GM19455 (cell line): Measurements from ENCODE around the gene C12orf50.
"Not testable (repeated sequence)": the region's sequence is repeated elsewhere in the genome, so short reads cannot be mapped to it uniquely, and the experiment has no call there.

ENCODE experiments used
- ATAC-seq: cut with Tn5 transposase; IDR thresholded peaks from one replicate; pipeline ENCODE4 v1.9.1; 2021; ENCODE audit not compliant: unreplicated experiment

The C12orf50 gene

DNA sequence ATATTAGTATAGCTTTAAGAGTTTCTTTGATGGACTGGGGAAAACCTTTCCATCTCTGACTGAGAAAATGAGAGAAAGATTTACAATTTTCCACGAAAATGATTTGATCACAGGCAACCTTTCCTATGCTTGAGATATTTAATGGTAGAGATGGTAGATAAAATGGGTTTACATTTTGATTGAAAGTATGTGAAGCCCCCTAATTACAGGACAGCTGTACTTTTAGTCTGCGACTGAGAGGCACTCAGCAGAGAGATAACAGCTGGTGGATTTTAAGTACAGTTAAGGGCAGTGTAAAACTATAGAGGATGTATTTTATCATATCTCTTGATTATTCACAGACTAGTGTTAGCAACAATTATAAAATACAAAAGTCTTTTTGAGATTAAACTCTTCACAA lies 40.7 kb downstream of the C12orf50 start:
- ATAC-seq, result no peak

DNA sequence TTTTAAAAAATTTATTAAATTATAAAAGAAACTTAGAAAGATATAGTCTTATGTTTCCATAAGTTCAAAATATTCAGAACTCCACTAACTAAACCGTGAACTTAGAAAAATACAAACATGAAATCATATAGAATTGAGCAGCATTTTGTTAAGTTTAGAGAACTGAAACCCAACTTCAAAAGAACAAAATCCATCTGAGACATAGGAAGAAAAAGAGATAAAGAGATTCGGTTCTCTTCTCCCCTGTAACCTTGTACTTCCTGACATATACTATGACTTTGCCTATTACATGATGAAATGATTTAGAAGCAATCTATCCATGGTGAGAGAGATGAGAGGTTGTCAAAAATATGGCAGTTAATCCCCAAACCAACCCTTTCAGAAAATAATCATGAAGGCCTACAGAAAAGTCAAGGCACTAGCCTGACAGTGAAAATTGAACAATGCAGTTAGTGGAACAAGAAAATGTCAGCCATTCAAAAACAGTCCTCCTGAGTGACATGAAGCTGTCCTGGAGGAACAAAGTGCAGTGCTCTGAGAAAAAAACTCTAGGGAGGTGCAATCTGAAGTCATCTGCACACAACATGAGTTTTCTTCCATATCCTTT lies 44.0 kb downstream of the C12orf50 start:
- ATAC-seq, result no peak

DNA sequence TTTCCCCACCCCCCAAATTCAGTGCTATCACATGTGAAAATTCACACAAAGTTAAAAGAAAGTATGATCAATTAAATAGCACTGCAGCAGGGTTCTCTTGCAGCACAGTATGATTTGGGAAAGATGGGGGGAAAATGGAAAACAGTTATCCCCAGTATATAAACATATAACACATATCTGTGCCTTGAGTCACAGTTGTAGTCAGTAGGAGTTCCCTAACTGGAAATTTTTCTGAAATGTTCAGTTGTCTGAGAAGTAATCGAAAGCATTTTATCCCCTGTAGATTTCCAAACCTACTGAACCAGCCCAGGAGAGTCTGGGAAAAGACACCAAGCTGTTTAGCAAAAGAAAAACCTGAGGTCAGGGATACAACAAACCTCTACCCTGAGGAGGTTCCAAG lies 47.0 kb downstream of the C12orf50 start:
- no peak for ATAC-seq

DNA sequence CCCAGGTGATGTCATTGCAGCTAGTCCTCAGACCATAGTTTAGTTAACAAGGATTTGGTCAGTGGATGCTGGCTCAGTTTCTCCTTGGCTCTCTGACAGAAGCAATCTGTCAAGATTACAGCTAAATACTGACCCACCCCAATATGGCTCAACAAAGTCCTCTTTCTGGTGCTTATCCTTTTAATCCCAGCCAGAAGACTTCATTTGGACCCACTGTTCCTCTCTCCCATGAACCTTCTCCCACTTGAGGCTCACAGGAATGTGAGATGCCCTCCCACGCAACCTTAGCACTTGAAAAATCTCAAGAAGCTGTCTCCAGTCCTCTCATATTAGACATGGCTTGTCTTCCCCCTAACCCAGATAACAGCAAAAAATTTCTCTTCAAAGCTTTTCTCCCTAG lies 47.7 kb downstream of the C12orf50 start:
- ATAC-seq, result no peak

DNA sequence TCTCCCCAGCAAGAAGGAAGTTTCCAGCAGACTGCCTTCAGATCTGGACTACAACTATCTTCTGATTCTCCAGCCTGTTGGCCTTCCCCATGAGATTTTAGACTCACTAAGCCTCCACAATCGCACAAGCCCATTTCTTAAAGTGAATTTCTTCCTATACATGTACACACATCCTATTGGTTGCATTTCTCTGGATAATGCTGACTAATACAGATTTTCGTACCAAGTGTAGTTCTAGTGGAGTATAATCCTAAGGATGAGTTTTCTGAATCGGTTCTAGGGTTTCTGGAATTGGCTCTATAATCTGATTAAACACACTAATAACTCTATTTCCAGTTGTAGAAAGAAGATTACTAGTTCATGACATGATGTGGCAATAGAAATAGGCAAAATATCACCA lies 53.3 kb downstream of the C12orf50 start:
- no peak for ATAC-seq

DNA sequence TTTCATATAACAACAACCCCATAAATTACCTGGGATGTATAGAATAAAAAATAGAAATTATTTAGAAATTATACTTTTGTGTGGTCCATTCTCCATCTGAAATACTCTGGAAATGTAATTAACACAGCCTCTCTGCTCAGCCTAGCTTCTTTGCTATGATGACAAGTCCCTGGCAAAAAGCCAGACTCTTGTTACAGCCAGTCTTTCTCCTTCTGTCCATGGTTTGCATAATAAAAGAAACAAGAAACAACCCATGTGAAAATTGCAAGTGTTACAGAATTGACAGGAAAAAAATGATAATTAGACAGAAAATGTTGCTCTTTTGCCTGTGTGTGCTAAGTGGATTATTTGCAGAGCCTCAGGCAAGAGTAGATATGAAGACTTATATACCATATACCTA lies 61.3 kb downstream of the C12orf50 start:
- no peak for ATAC-seq

DNA sequence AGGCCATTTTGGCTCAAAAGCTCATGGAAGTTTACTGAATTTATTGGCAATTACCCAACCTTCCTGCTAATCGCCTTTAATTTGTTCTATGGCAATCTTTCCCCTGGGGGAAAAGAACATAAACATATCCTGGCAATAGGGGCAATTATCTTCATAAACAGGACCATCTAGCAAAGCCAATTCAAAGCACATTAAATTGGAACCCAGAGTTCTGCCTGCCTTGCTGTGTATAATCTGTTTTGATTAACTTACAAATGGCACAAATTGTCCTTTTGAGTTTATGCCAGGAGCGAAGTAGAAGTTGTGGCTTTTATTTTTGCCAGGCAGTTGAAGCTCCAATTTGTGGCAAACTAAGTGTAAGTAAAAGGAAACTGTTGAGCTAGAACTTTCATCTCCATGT lies 68.6 kb downstream of the C12orf50 start:
- ATAC-seq, result no peak

DNA sequence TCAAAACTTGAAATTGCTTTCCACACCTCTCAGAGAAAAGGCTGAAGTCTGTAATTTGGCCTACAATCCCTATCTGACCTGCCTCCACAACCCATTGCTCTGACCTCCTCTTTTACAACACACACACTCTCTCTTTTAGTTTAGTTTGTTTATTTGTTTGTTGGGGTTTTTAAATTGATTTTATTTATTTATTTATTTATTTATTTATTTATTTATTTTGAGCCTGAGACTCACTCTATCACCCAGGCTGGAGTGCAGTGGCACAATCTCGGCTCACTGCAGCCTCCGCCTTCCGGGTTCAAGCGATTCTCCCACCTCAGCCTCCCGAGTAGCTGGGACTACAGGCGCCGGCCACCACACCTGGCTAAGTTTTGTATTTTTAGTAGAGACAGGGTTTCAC lies 75.2 kb downstream of the C12orf50 start:
- not testable (repeated sequence) for ATAC-seq

DNA sequence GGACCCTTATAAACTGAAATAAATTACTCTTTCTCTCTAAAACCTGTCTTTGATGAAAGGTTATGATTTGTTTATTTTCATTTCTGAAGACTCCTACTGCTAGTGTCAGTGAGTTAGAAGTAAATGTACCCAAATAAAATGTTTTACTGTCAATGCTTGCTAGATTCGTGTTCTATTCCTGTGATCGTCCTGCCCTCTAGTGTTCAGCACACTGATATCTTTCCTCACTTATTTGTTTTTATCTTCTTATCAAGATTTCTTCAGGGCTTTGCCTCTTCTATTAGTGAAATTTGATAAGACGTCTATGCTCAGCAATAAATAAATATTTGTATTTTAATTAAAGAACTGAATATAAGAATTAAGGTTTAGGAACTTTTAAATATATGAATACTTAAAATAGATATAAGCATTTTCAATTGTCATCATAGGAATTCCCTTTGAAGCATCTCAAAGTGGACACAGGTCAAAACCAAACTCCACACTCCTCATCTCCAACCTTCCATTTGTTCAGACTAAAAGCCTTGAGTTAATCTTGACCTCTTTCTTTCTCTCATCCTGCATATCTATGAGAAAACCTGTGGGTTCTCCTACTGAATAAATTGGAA lies 75.8 kb downstream of the C12orf50 start:
- no peak for ATAC-seq

DNA sequence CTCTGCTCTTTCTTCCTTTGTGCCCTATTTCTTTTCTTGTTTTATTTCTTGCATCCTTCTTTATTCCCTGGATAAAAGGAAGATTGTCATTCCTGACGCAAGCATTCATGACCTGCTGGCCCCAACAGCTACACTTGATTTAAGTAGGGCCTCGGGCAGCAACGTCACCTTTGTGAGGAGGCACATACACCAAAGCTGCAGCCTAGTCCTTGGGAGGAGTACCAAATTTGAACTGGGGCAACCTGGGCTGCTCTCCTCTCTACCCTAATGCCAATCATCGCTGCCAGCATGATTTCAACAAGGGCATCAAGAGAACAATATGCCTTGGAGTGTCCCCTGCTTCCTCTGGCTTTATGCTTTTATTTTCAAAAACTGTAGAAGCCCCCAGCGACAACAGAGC lies 76.4 kb downstream of the C12orf50 start:
- no peak for ATAC-seq

DNA sequence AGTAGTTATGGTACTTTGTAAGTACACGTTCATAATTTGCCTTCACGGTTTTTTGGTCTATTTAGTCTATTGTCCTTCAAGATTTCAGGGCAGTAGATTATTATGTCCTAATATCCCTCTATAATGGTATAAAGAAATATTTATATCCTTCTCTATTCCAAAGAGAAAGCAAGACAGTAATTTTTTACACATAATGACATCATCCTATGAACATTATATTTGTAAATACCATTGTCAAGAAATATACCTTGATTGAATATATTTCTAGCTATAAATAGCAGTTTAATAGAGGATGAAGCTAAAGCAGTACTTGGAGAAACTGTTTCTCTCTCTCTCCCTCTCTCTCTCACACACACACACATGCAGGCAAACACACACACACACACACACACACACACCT lies 77.0 kb downstream of the C12orf50 start:
- no peak for ATAC-seq

DNA sequence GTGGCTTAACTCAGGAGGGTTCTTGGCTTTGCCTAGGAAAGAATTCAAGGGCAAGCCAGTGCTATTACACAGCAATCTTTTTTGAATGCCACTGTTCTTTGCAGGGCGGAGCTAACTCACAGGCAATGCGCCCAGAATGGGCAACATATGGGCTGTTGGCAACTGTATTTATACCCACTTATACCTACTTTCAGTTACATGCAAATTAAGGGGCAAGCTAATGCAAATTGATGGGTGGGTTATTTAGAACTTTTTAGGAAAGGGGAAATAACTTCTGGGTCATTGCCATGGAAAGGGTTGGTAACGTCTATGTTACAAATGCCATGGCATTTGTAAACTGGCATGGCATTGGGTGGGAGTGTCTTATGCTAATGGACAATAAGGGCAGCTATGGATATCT lies 85.4 kb downstream of the C12orf50 start:
- ATAC-seq, result no peak

DNA sequence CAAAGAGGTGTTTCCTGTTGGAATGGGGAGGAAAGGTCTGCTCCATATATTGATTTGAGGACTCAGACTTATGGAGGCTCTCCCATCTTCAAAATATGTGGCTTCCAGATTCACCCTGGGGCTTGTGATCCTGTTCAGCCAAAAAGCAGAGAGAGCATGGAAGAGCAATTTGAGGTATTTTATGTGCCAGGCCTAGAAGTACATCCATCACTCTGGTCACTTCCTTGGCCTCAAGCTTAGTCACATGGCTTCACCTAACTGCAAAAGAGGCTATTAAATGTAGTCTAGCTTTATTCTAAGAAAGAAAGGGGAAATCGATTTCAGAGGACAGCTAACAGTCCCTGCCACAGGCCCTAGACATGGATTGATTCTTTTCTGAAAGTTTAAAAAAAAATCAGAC lies 86.2 kb downstream of the C12orf50 start:
- no peak for ATAC-seq

DNA sequence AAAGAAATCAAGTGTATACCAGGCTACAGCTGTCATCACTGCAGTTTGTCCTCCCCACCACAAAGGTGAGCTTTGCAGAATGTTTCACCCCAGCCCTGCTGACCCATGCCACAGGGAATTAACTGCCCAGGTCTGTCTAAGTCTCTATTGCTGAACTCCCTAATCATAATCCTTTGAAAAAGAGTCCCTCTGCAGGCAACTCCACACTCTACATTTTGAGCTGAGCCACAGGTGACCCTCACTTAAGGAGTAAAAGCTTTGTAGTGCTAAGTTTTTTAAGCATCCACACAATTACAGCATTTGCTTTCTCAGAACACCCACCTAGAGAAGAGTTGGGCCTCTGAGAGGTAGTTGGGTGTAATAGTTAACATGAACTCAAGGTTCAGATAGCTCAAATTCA lies 90.0 kb downstream of the C12orf50 start:
- ATAC-seq, result no peak

DNA sequence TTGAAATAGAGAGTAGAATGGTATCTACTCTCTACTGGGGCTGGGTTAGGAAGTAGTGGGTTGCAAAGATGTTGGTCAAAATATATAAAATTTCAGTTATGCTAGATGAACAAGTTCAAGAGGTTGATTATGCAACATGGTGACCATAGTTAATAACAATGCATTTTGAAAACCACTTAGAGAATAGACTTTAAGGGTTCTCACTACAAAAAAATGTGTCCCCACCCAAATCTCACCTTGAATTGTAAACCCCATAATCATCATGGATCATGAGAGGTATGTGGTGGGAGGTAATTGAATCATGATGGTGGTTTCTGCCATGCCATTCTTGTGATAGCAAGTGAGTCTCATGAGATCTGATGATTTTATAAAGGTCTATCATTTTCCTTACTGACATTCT lies 94.0 kb downstream of the C12orf50 start:
- ATAC-seq, result no peak

DNA sequence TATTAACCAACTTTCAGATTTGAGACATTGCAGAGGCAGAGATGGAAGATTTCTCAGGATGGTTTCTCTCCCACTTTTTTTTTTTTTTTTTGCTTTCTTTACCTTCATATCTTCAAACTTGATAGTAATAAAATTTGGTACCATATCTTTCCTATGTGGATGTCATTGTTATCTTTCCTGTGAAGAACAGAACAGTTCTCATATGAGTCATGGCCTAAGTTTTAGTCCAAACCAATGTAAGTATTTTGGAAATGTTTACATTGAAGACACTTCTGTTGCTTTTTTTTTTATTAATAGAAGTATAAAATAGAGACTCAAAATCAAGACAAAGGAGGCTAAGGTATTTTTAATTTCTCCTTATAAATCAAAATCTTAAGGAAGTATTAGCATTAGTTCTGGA lies 95.2 kb downstream of the C12orf50 start:
- no peak for ATAC-seq

DNA sequence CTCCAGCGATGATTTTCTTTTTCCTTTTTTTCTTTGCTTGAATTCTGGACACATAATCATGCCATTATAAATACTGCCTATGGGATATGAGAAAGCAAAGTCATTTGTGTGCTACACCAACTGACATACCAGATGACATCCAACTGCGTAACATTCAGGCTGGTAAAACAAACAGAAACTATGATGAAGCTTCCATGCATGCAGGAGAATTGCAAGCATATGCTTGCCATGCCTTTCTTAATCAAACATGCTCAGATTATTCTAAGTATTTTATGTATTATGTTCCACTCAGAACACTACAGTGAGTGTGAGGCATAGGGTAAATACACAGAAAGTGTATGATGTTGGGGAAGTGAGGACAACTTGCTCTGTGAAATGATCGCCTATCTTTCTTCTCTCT lies 97.4 kb downstream of the C12orf50 start:
- ATAC-seq, result no peak

DNA sequence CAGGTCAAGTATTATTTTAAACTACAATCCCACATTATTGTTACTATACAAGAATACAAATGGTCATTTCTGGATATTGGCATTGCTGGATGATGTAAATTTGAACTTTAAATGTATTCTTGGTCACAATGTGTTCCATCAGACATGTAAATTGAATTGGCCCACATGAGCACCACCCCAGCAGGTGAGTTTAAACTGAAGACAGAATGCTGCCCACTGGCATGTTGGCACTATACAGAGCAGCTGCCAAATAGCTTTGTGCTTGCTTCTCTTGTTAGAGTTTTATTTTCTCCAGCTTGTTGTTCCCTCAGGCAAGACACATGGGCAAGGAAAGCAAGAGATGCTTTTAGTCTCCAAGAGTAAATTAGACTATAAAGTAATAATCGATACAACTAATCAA lies 98.6 kb downstream of the C12orf50 start:
- ATAC-seq, result no peak
